Stromal cell of bone marrow (primary cell): ENCODE measurements around the gene KRTAP10-12.

ENCODE experiments used
- DNase-seq: peaks from one replicate; pipeline ENCODE4 v3.0.0-alpha.2; 2012; ENCODE audit warnings: low read depth

KRTAP10-12 gene

DNA sequence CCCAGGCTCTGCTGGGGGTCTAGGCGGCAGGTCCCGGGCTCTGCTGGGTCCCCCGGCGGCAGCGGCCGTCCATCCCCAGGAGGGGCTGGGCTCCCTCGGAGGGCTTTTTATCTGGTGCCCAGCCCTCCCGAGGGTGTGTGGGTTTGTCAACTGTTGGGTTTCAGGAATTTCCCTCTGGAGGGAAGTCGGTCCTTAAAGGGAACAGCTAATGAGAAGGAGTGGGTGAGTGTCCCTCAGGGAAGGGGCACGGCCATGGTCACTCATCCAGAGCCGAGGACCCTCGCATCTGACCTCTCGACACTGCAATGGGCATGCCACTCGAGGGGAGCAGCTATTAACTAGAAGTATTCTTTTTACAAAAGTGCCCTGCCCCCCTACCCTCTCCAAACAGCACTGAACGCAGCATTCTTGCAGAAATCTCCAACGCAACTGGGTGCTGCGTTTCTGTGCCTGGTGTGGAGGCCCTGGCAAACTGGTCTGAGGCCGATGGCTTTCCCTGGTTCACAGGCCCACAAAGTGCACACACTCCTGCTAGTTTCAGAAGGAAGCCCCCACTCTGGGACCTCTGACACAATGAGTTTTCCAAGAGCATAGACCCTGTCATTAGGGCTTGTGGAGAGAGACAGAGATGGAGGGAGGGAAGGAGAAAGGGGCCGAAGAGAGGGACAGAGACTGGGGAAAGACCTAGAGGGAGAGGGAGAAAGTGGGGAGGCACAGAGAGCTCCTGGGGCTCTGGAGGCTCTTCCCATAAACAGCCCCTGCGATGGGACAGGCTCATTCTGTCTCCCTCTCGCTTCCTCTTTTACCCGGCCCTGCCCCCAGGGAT is 15.4 kb downstream of the KRTAP10-12 start:
- DNase-seq = no peak

DNA sequence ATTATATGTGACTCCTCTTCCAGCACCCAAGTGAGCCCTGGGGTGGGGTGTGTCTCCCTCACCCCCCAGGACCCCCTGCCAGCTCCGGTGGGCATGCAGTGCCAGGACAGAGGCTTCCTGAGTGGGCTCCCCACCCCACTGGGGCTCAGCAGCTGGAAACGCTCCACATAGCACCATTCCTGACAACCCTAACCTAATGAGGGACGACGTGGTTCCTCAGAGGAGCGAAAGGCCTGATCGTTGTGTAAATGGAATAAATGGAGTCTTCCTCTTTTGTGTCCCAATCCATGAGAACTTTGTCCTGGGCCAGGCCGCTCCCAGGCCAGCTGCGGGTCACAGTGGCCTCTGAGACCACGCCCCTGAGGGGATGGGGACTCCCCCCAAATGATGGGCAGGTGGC is 16.2 kb downstream of the KRTAP10-12 start:
- DNase-seq = no peak

DNA sequence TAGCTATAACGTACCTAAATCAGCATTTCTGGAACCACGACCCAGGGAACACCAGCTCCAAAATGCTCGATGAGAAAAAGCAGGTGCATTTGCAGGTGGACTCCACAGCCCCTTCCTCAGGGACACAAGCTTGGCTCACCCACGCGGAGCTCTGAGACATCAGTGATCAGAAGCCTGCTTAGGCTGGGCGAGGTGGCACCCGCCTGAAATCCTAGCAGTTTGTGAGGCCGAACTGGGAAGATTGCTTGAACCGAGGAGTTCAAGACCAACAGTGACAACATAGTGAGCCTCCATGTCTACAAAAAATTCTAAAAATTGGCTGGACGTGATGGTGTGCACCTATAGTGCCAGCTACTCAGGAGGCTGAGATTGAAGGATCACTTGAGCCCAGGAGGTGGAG is 16.9 kb downstream of the KRTAP10-12 start:
- DNase-seq = no peak

DNA sequence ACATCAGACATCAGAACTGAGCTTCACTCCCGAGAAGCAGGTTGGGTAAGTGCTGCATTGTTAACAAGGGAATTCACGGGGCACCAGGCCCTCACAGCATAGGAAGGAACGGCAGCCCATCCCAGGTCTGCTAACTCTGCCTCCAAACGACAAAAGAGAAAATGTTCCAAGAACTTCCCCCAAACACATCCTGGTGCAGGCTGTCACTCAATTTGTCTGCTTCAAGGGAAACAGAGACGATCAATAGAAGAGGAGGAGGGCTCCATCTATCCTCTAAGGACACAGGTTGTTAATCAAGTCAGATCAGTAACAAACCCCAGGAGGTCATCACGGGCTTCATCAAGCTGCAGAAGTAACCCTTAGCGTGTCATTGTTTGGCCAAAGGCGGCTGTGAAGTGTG is 17.9 kb downstream of the KRTAP10-12 start:
- DNase-seq = no peak

DNA sequence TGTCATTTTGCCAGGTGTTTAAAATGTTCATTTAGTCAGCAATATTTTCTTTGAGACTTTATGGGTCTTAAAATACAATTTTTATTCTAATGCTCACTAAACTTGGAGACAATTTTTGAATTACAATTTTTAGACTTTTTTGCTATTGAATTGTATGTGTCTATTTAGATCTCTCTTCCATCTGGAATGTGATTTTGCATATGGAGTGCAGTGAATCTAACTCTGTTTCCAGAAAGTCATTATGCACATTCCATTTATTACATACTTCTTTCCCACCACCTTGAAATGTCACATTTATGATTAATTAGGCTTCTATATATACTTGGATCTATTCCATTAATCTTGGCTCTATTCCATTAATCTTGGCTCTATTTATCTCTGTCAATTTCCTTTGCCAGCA is 20.0 kb downstream of the KRTAP10-12 start:
- DNase-seq = no peak

DNA sequence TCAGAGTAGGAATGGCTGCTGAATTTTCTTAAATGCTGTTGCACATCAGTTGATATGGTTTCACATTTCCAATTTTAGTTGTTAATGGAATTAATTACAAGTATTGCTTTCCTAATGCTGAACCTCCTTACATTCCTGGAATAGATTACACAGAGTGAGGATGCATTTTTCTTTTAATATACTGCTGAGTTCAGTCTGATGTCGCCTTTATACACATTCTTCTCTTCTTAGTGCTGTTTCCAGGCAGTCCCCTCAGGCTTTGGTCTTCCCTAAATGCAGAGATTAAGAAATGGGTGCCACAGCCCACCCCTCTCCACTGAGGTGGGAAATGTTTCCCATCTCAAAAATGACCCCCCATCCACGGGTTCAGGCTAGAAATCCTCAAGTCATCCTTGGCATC is 21.1 kb downstream of the KRTAP10-12 start:
- DNase-seq = no peak

DNA sequence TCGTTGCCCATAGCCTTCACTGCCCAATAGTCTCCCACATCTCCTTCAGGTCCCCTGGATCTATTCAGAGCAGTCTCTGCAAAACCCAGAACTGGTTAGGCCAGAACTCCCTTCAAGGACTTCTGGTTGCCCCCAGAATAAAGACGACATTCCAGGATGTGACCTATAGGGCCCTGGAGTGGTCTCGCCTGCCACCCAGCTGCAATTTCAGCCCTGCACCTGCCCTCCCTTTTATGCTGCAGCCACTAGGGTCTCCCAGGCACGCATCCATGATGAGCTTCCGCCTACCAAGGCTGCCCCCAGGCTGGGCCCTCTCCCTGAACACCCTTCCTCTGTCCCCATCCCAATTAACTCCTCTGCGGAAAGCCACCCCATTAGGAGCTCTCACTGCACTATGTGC is 21.6 kb downstream of the KRTAP10-12 start:
- no peak for DNase-seq

DNA sequence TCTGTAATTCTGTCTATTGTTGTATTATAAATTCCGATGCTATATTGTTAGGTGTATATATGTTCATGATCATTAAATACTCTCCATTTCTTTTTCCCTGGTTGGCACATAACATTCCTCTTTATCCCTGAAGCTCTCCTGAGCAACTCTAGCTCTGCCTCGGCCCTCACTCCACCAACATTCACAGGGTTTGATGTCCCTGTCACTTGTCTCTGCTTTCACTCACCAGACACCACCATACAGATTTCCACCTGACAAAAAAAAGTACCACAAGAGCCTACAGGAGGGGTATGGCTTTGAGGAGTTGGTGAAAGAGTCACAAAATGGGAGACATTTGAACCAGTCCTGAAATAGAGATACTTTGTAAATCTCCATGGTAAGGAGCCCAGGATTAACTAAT is 23.2 kb downstream of the KRTAP10-12 start:
- DNase-seq = no peak

DNA sequence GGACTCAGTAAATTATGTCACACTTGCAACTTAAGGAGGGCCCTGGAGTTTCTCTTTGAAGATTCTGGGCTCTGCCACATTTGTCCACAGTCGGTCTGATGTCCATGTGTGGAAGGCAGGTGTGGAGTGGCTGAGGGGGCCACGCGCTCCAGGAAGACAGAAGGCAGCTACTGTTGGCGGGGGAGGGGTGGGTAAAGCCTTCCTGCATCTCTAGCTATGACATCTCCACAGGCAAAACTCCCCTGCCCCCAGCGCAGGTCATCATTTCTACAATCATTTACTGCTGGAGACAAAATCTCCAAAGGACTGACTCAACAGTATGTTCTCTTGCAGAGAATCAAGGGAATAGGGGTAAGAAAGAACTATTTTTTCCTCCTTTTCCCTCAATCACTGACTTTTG is 25.8 kb downstream of the KRTAP10-12 start:
- no peak for DNase-seq

DNA sequence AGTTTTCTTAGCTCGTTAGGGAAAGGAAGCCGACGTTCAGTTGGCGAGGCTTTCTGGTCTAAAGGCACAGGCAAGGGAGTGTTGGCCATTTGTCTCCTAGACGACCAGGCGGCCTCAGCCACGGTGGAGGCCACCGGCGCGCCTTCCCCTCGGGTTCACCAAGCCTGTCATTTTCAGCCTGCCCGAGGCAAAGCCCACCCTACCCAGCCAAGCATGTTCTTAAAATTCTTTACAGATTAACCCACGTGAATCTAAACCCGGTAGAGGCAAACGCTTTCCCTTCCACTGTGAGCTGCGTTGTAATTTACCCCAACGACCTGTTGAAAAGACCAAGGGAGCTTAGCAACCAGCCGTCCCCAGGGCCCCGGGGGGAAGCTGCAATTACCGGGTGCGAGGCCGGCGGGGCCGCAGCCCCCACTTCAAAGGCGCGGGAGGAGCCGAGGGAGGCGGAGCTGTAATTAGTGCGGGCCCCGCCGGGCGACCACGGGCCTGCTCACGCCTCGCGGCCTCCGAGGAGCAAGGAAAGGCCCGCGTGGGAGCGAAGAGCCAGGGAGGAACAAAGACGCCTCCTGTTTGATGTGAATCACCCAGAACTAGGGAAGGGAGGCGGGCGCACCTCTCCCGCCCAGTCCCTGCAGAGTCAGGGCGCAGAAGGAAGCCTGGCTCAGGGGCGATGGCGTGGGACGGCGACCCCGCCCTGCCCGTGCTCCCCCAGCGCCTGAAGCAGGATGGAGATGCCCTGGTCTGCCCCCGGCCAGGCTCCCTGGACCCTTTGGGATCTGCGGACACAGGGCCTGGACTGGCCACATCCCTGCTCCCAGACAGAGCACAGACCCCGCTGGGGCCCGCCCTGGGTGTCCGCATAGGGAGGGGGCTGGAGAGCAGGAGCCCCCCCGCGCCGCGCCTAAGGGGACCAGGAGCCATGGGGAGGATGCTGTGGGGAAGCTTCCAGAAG is 26.5 kb downstream of the KRTAP10-12 start:
- DNase-seq = no peak

DNA sequence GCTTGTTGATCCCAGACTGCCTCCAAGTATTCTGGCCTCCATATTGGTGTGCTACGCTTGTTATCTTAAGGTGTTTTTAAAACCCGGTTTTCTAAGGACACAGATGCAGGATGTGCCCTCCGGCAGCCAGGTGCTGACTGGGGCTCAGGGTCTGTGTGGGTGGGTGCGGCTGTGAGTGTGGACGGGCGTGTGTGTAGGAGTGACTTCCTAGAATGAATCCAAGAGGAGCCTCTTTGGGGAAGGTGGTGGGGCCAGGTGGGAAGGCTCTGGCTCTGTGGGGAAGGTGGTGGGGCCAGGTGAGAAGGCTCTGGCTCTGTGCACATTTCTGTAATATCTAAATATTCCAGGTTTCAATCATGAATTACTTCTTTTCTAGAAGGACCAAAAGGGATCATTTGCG is 27.2 kb downstream of the KRTAP10-12 start:
- no peak for DNase-seq

DNA sequence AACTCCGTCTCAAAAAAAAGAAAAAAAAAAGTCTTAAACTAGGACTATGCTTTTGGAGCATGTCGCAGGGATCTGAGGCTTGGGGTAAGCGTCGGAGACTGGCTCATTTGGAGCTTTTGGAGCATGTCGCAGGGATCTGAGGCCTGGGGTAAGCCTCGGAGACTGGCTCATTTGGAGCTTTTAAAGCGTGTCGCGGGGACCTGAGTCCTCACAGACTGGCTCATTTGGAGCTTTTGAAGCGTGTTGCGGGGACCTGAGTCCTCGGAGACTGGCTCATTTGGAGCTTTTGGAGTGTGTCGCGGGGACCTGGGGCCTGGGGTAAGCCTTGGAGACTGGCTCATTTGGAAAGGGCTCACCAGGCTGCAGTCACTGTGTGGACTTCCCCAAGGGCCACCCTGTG is 28.0 kb downstream of the KRTAP10-12 start:
- no peak for DNase-seq

DNA sequence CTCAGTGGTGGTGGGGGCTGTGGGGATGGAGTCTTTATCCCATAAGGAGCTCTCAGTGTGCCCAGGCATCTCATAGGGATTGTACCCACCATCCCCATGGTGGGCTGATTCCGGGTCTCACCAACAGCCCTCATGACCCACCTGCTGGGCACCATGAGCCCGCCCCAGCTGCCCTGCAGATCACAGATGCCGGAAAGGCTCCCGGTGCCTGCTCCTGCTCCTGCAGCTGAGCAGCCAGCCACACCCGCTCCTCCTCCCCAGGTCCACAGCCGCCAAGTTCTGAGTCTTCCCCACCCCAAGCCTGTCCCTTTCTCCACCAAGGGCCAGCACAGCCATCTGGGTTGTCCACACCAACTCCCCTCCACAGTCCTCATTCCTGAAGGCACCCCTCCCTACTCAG is 29.9 kb downstream of the KRTAP10-12 start:
- no peak for DNase-seq

DNA sequence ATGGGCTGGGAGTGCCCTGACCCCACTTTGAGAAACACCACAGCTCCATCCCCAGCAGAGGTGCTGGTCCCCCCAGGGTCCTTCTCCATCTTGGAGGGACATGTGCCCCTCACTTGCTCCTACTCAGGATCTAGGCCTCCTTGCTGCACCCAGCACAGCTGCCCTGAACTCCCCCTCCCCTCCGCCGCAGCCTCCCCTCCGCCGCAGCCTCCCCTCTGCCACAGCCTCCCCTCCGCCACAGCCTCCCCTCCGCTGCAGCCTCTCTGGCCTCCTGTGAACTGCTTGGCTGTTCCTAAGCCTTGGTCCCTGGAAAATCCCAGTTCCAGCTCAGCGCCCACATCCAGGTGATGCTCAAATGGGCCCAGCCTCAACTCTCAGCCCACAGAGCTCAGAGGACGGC is 30.3 kb downstream of the KRTAP10-12 start:
- DNase-seq = no peak

DNA sequence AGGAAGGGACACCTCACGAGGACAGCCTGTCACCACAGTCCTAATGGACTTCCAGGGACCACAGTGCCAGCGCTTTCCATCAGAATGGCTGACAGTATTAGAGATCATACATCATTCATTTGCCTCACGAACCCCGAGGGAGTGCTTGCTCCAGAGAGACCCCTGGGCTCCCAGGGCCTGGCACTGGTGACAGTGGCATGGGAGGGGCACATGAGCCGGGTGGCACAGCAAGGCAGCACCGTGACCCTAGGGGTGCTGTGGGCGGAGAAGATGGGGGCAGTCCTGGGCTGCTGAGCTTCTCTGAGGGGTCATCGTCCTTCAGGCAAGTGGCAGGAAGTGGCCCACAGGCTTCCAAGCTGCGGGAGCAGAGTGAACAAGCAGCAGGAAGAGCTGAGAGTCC is 30.8 kb downstream of the KRTAP10-12 start:
- no peak for DNase-seq

DNA sequence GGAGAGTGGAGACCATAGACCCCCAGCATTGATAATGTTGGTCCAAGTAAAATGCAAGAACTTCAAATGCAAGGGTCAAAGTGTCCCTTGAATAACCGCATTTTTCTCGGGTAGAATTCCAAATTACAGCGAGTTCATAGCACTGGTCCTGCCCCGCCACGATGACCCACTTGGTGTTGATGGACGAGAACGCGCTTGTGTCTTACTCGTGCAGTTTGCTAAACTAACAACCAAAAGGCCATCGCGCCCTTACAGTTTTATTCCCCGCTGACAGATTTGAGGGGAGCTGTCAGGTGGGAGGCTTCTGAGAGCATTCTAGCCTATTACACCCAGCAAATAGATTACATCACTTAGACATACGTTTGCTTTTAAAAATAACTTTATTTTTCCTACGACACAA is 31.7 kb downstream of the KRTAP10-12 start:
- DNase-seq = no peak

DNA sequence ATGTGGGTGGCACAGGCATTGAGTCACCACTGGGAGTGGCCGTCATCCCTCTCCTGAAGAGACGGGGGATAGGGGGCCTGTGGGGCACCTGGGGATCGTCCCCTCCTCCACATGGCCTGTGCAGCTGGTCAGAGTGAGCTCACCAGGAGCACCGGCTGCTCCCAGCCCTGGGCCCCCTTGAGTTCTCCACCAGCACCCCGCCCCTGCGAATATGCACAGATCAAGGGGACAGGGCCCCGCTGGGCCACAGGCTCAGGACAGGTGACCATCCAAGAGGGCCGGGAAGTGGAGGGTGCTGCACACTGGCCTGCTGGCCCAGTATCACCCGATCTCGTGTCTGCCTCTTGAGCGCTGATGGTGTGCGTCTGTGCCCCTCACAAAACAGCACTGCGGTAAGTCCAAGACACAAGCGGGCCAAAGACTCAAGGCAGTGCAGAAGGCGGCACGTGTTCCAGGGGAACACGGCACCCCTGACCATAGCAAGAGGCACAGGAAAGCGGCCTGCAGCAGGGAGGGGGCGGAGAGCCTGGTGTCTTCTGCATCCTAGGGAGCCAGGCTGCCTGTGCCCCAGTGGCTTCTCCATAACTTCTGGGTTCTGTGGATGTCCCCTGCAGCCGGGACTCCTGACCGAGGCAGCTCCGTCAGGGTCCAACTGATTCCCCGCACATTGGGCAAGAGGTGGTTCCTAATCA is 32.5 kb downstream of the KRTAP10-12 start:
- DNase-seq = no peak

DNA sequence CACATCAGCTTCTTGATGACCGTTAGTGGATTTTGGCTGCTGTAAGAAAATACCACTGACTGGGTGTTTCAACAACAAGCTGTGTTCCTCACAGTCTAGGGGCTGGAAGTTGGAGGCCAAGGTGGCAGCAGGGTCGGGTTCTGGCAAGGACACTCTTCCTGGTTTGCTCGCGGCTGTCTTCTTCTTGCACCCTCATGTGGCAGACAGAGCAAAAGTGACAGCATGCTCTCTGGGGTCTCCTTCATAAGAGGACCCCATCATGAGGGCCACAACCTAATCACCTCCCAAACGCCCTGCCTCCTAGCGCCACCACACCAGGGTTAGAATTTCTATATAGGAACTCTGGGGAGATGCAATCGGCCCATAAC is 33.0 kb downstream of the KRTAP10-12 start:
- DNase-seq = no peak

DNA sequence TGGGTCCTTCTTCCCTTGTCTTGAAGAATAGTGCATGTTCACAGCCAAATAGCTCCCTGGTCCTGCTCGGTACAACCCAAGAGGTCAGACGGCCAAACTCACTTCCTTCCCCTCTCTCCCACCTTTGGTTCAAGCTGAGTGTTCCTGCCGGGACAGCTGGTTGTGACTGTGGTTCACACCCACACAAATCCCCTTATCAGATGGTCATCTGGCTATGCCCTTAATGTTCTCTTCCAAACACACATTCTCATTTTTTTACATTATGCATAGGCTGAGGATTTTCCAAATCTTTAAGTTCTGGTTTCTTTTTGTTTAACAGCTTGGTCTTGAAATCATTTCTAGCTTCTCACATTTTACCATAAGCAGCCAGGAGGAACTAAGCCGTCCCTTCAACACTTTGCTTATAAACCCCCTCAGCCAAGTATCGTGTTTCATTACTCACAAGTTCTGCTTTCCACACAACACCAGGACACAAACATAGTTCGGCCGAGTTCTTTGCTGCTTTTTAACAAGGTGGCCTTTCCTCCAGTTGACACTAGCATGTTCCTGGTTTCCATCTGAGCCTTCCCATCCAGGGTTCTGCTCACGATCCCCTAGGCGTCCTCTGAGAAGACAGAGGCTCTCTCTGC is 34.1 kb downstream of the KRTAP10-12 start:
- no peak for DNase-seq

DNA sequence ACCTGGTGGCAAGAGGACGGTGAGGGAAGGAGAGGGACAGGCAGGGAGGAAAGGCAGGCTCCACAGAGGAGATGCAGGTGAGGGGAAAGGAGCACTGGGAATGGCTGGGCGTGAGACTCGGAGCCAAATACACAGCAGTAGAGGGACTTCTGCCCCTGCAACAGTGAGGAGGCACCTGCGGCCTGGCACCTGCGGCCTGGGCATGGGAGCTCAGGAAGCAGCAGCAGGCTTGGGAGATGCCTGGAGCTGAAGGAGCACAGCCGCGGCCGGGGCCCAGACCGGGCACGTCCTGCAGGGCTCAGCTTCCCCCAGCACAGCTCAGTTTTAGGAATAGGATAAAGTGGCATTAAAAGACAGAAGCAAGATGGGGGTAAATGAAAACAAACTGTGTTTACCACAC is 35.3 kb downstream of the KRTAP10-12 start:
- DNase-seq = no peak

DNA sequence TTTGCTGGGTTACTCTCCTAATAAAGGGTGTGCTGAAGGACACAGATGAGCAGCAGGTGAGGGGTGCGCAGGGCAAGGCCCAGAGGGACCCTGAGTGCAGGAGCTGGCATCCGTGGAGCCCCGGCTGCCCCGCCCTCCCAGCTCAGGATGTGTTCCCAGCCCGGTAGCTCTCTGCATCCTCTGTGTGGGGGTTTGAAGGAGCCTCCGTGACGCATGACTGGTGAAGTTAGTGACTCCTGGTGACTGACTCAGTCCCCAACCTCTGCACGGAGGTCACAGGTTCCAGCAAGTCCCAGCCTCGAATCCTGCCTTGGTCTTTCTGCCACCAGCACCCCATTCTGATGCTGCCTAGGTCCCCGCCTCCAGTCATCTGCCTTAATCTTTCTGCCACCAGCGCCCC is 36.0 kb downstream of the KRTAP10-12 start:
- DNase-seq = no peak

DNA sequence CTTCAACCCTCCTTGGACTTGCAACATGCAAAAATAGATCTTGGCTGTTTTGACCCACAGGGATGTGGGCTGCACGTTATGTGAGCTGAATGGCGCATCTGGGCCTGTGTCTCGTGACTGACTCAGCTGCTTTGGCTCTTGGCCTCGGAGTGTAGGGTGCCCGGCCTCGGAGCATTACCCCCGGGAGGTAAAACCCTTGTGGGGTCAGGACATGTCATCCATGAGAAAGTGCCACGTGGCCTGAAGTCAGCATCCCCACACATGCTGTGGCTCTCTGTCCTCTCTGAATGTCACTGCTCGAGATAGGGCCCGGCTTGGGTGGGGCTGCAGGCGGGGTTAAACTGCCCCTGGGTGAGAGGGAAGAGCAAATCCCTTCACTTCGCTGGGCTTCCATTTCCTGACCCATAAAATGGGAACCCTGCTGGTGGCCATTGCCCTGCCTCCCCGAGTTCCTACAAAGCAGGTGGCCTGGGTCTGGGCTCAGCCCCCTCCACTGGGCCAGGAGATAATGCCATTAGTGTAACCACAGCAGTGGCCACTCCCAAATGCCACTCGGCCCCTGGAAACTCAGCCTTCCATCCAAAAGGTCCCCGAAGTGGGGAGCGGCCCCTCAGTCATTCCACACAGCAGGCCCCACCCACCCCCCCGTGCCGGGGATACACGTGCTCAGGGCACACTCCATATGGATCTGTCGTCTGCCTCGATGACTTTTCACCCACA is 37.2 kb downstream of the KRTAP10-12 start:
- DNase-seq = no peak
